Epithelial cell of esophagus (primary cell): ENCODE measurements around the gene PAQR4.
A peak's percentile ranks its signal among the peaks of the same experiment; 100 is the strongest.

Experiments
- DNase-seq: peaks from one replicate; pipeline ENCODE4 v3.0.0; 2010; ENCODE audit warnings: low read depth
- H3K4me3 ChIP-seq: 2 replicates; pipeline ENCODE4 v1.5.1; 2011; ENCODE audit warnings: mild to moderate bottlenecking, low read length, control low read depth
- TF ChIP-seq, protein P1 (sequence below): IDR thresholded peaks from 2 replicates; pipeline ENCODE4 v1.5.1; 2011; ENCODE audit warnings: low read depth, mild to moderate bottlenecking, low read length, control low read depth, inconsistent platforms; ENCODE audit not compliant: insufficient read depth; ENCODE audit errors: missing control alignments

PAQR4 gene

DNA sequence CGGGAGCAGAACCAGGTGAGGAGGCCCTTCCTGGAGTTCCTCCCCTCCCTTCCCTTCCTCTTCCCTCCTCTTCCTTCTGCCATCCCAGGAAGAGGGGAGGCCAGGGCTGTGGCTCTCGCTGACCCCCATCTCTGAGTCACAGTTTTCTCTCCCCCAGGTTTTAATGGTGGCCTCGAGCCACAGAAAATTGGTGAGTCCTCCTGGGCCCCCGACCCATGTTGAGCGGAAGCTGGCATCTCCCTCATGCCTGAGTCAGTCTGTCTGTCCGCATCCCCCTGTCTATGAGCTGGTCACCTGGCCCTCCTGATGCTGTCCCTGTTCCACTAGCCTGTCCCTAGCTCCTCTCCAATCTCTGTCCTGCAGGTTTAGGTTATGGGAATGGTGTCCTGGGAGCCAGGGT is 30.8 kb downstream of the PAQR4 start:
- no peak overlapping the region for H3K4me3 ChIP-seq
- DNase-seq = no peak
- TF ChIP-seq, protein P1, sequence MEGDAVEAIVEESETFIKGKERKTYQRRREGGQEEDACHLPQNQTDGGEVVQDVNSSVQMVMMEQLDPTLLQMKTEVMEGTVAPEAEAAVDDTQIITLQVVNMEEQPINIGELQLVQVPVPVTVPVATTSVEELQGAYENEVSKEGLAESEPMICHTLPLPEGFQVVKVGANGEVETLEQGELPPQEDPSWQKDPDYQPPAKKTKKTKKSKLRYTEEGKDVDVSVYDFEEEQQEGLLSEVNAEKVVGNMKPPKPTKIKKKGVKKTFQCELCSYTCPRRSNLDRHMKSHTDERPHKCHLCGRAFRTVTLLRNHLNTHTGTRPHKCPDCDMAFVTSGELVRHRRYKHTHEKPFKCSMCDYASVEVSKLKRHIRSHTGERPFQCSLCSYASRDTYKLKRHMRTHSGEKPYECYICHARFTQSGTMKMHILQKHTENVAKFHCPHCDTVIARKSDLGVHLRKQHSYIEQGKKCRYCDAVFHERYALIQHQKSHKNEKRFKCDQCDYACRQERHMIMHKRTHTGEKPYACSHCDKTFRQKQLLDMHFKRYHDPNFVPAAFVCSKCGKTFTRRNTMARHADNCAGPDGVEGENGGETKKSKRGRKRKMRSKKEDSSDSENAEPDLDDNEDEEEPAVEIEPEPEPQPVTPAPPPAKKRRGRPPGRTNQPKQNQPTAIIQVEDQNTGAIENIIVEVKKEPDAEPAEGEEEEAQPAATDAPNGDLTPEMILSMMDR = no peak

DNA sequence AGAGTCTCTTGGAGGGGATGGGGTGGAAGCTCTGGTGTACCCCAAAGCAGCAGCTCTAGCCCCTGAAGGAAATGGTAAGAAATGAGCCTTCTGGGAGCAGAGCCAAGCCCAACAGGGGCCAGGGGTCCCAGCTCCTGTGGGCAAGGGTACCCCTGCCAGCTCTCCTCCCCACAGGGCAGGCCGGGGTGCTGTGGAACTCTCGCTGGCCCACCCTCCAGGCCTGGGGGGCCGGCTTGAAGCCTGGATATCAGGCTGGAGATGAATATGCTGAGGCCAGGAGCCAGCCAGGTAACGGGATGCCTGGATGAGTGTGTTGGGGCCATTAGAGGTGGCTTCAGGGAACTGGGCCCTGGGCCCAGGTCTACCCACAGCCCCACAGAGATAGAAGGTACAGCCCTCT is 31.4 kb downstream of the PAQR4 start:
- TF ChIP-seq, protein P1 = no peak
- no peak for DNase-seq

DNA sequence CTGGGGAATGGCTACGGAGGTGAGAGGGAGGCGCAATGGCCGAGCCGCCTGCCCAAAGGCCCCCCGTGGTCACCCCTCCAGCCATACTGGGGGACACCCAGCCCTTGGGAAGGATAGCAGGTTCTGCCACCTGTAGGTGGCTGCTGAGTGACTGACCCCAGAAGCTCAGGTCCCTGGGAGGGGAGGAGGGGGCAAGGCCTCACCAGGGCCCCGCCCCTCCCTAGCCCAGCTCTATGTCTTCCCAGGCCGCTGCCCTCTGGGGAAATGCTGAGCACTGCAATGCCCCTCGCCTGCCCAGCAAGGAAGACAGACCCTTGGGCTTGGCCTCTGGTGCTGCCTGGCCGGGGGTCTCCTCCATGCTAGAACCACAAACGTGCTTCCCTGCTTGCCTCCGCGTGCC is 32.2 kb downstream of the PAQR4 start:
- H3K4me3 ChIP-seq = no peak overlapping the region
- TF ChIP-seq, protein P1 = no peak
- DNase-seq = no peak

More for the DNA sequence above, 31.4 kb downstream of the PAQR4 start:
- no peak overlapping the region for H3K4me3 ChIP-seq

DNA sequence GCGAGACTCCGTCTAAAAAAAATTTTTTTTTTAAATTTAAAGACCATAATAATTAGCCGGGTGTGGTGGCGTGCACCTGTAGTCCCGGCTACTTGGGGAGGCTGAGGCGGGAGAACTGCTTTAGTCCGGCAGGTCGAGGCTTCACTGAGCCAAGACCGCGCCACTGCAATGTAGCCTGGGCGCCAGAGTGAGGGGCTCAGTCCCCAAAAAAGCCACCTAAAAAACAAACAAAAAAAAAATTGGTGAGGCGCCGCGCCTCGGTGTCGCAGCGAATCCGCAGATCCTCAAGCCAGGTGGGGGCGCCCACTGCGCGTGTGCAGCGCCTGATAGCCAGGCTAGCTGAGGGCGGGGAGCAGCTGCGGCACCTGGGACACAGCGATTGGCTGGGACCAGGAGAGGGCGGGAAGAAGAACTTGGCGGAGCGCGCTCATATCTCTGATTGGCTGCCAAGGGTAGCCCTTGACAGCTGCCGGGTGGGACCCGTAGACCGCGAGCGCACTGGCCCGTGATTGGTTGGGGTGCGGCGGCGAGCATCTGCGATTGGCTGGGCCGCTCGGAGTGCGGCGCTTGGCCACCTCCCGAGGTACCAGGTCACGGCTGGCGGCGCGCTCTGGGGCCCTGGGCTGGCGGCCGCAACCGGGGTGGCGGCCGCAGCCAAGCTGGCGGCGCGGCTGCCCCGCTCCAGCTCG is 34.6 kb downstream of the PAQR4 start:
- no peak overlapping the region for H3K4me3 ChIP-seq
- TF ChIP-seq, protein P1 = peak; percentile 52
- peak; percentile 100 for DNase-seq

DNA sequence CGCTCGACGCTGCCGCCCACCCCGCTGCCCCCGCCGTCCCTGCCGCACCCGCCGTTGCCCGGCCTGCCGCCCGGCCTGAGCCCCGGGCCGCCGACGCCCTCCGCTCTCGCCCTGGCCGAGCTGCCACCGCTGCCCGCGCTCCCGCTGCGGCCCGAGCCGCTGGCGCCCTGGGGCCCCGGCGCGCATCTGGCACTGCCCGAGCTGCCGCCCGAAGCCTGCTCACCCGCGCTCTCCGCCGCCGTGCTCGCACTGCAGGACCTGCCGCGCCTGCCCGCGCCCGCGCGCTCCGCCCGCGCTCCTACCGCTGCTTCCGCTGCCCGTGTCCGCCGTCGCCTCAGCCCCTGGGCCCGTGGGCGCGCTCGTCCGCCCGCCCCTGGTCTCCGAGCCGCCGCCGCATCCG is 35.2 kb downstream of the PAQR4 start:
- DNase-seq = peak; percentile 52
- H3K4me3 ChIP-seq = no peak overlapping the region
- TF ChIP-seq, protein P1 = no peak

DNA sequence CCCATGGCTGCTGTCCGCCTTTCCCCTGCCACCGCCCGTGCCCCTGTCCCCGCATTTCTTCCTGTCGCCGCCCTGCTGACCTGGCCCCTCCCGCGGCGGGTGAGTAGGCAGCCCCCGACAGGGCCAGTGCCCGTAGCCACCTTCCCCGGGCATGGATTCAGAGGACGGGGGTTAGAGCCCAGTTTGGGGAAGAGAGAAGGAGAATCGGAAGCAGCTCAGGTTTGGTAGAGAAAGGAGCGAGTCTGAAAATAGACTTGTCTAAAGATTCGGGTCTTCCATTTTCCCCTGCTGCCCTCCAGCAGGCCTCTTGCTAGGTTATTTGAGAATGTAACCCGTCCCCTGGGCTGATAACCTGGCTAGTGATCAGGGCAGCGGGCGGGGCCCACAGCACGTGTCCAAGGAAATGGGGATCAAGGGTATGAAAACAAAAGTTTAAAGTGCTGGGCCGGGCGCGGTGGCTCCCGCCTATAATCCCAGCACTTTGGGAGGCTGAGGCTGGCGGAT is 35.7 kb downstream of the PAQR4 start:
- peak overlapping the region; percentile 30 for H3K4me3 ChIP-seq
- TF ChIP-seq, protein P1 = no peak
- DNase-seq = no peak
